Stimulated activated CD4-positive, alpha-beta T cell treated with anti-CD3 and anti-CD28 coated beads, Interleukin-1b, Interleukin-23, amount 100 ng/mL, for 48 hours (primary cell): ENCODE data around the gene POLN.

ENCODE experiments used
- DNase-seq: peaks from one replicate; pipeline ENCODE4 v3.0.0-alpha.2; 2020

The POLN gene

DNA sequence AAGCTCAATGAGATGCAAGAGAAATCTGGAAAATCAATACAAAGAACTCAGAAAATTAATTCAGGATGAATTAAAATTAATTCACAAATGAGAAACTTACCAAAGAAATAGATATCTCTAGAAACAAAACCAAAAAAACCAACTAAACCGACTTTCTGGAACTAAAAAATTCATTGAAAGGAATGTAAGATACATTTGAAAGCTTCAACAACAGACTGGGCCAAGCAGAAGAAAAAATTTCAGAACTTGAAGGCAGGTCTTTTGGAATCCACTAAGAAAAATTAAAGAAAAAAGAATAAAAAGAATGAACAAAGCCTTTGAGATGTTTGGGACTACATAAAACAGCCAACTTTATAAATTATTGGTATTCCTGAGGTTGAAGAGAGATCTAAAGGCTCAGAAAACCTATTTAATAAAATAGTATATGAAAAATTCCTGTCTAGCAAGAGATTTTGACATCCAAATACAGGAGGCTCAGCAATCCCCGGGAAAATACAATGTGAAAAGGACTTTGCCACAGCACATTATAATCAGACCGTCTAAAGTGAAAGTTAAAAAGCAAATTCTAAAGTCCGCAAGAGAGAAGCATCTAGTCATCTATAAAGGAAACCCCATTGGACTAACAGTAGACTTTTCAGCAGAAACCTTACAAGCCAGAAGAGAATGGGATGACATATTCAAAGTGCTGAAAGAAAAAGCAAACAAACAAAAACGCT, 138.6 kb downstream of the POLN start:
- no peak for DNase-seq

DNA sequence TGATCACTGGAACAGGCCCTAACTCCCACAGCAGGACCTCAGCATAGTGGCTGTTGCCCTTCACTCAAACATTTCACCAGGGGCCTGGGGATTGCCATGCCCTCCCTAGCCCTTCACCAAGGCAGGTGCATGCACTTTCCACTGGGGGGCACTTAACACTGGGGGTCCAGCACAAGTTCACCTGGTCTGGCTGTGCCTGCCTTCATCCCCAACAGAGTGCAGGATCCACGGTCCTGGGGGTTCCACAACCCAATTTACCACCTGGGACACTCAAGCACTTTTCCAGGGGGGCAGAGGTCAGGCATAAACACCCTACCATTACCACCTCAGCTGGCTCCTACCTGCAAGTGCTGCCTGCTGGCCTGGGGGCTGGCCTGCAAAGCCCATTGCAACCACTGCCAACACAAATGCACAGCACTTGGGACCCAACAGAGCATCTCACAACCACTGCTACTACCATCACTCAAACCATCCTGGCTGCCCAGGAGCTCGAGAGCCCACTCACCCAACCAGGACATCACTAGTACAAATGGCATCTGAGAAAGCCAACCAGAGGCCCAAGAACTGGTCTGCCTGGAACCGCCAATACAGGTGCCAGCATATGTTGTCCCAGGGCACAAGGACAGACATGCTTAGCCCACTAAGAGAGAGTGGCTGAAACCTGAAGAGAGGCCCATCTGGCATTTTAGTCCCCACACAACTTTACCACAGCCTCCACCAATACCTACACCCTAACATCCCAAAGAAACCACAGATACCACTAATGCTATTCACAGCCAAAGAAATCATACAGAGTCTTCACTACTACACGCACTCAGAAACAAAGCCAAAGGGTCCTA, 139.7 kb downstream of the POLN start:
- DNase-seq, result no peak

DNA sequence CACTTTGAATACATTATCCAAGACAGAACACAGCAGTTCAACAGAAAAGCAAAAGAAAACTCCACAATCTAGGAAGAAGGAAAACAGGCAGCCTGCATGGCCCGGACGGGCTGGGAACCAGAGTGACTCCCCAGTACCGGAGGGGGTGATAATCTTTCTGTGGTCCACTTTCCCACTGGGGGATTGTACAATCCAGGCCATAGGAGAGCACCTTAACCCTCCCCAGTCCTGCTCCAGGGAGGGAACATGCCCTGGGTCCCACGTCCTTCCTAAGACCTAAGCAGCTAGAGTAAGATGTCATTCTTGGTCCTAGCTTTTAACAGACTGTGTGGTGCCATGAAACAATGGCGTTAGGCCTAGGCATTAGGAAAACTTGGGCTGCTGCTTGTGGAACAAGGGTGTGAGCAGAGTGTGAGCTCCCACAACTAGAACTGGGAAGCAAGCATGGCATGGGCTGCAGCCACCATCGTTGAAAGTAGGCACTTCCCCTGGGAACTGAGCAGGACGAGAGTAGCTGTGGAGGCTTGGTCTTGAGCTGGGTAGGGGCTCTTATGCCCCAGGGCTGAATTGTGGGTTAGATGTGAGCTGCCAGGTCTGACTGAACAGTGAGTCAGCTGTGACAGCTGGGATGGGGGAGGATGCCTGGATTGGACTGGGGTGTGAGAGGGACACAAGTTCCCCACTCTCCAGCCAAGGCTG, 140.4 kb downstream of the POLN start:
- DNase-seq, result no peak

DNA sequence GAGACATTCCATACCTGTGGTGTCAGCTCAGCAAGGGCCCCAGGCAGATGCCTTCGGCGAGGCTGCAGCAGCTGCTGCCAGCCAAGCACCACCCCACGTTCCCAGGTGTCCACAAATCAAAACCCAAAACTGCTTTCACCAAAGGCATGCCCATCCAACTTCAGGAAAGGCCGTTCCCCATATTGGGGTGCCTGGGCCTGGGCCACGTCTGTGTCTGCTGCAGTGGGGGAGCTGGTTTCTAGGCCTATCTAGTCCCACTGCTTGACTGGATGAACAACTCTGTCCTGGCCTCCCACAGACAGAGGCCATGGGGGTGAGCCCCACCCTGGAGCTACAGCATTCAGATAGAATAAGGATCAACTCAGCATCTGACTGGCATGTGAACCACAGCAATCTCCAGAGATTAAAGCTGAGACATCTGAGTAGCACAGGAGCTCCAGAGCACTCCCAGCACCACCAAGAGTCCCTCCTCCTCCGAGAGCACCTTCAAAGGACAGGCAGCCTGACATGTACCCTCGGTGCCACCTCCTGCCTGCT, 145.8 kb downstream of the POLN start:
- no peak for DNase-seq

DNA sequence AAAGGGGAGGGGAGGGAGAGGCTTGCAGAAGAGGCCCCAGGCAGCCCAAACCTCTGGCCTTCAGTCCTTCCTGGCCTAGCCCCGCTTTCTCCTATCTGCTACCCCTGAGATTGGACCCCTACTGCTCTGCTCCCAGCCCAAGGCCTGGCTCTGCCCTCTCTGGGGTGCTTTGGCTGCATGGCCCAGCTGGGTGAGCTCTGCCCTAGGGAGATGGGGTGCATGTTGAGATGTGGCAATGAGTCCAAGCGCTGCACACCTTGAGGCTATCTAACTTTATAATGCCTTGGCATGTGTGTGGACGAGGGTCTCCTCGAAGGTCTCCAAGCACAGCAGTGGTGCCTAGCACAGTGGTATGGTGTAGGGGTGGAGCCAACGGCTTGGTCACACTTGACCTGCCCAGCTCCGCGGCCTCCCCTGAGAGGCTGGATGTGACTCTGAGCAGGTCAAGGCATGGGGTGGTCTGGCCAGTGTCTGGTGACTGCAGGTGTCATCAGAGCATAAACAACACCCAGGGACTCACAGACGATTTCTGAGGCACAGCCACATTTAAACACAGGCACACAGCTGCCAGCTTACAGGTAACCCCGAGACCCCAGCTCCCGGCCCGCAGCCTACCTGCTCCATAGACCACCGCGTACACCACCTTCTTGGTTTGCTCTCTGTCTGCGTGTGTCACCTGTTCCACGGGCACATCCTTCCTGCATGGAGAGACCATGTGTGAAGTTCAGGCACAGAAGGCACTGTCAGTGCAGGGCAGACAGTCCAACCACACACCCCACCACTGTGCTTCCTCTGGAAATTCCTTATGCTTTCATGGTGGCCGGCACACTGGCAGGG, 146.5 kb downstream of the POLN start:
- DNase-seq, result no peak

DNA sequence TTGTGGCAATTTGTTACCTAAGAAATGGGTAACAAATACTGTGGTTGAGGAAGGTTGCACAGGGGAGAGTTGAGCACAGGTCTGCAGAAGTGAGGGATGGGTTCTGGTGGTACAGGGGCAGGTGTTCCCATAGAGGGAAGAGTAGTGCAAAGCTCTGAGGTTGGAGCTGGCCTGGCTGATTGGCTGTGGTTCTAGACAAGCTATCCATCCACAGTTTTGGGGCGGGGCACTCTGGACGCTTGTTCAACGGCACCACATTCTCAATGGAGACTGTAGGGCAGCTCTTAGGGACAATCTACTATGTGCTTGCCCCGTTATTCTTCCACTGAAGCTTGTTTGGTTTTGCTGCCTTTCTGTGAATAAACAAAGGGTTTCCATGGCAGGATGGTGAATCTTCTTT, 147.4 kb downstream of the POLN start:
- DNase-seq, result no peak

DNA sequence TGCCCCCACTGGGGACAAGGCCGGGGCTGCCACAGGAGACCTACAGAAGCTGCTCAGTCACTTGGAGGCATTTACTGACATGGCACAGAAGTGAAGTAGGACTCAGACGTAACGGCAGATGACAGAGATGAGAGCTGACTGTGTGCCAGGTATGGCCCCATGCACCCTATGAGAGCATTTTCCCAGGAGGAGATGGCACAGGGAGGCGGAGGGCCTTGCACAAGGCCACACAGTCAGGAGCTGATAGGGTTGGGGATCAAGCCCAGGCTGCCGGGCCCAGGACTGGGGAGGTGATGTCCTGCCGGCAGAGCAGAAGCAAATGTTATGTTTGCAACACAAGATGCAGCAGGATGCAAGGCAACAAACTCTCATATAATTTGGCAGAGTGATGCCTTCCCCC, 148.7 kb downstream of the POLN start:
- DNase-seq, result no peak

DNA sequence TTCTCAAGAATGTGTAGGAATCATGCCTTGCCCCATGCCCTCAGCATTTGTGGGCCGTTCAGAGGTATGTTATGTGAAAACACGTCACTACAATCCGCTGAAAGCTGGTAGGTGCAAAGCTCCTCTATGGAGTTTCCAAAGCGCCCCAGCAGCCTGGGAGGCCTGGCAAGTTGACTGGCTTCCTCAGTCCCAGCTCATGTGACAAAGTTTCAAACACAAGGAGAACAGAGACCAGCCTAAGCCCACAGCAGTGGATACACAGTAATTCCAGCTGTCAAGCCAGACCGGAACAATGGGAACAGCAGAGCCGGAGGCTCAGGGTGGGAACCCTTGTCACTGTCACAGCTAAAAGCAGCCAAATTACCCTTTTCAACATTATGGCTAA, 149.3 kb downstream of the POLN start:
- no peak for DNase-seq

DNA sequence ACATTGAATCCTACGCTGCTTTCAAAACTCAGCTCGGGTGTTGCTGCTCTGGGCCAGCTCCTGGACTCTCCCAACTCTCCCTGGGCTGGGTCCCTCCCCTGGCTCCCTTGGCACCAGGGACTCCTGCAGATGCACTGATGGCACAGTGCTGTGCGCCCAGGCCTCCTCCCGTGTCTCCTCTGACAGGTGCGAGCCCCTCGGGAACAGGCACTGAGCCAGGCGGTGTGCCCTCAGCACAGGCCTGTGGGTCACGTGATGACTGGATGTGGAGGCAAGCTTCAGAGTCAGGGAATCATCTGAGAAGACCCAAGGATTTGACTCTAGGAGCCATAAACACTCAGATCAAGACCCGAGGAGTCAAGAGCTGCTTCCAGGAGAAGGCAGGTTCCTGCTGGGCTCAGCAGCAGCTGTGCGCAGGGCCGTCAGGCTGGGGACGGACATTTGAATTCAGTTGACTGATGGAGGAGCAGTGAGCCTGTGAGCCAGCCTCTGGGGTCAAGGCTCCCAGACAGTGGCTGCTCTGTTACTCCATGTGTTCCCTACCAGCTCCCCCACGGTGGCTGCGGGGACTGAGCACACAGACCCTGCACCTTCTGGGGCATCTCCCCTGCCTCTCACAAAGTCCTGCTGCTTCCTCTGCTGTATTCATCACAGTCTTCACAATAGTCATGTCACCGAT, 149.8 kb downstream of the POLN start:
- no peak for DNase-seq

DNA sequence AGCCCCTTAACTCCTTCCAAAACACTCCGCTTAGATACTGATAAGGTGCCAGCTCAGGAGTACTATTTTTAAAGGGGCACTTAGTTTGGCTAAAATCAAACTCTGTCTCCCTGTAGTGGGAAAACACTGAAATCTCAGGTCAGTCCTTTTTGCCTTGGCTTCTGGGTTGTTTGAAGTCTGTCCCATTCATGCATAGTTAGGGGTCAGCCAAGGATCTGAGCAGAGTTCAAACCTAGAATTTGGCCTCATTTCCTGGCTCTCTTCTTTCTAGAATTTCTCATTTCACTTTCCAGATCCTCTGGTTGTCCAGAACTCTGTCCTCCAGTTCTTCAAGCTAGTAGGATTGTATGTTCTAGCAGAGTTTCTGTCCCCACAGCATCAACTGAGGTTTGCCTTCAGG, 151.3 kb downstream of the POLN start:
- DNase-seq, result no peak

DNA sequence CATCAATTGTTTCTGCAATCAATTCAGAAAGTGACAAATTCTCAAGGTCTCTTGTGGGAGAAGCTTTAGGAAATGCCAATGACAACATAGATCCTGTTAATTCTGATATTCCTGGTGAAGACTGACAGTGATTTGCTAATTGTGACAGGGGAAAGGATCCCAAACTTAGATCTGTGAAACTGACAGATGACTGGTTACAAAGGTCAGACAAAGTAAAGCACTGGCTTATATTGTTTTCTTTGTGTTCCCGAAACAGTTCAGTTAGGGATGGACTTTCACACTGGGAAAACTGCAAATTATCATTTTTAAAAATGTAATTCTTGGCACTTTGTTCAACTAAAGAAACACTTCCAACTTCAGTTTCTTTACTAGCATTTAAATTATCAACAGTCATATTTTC, 152.7 kb downstream of the POLN start:
- no peak for DNase-seq

DNA sequence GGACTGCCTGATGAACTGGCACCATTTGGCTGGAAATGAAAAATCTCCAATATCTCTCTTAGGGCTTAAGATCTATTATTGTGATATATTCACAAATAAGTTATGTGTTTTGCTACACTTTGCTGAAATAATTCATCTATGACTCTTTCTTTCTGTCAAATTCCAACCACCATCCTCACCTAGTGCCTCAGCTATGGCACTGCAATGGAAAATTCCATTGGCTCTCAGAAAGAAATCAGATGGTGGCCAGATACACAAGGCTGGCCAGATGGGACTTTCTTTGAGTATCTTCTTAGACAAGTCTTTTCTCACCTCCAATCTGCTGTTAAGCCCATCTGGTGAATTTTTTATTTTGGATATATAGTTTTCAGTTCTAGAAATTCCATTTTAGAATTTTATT, 154.8 kb downstream of the POLN start:
- DNase-seq, result no peak

DNA sequence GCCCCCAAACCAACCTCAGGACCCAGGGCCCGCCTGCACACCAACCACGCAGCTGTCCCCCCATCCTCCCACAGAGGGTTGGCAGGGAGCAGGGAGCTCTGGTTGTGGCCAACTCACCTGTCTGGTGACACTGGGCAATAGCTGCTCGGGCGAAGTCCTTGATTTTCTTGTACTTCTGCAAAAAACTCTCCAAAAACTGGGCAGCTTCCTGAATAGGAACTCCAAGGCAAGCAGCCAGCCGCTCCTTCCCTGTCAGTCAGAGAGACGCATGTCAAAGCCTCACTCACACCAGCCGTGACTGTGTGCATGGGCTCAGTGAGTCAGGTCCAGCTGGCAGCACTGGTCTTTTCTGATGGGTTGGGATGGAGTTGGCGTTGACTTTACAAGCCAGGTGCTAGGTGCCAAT, 156.4 kb downstream of the POLN start:
- no peak for DNase-seq

DNA sequence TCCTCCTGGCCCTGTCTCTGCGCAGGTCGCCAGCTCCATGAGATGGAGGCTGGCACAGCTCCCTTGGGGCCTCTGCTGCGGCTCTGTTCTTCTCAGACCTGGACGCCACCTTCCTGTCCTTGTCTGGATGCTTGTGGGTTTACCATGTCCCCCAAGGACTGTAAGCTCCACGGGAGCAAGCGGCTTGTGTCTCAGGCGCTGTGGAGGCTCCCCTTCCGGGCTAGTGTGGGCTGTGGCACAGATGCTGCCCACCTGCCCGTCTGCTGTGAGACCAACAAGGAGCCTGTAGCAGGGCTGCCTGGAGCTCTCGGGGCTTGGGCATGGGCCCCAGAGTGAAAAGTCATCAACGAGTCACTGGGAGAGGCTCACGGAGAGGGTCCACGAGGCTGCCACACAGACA, 157.6 kb downstream of the POLN start:
- DNase-seq, result no peak

DNA sequence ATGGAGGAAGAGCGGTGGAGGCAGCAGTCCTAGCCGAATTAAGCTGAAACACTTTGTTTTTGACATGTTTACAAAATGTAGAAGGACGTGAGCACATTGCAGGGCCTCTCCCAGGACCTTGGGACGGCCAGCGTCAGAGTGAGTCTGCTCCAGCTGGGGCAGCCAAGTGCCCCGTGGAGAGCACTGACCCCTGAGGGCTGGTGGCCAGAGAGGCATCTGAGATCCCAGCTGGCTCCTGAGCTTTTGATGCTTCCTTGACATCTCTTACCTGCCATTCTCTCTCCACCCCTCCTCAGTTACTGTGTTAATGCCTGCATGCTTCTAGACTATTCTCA, 158.1 kb downstream of the POLN start:
- DNase-seq, result no peak

DNA sequence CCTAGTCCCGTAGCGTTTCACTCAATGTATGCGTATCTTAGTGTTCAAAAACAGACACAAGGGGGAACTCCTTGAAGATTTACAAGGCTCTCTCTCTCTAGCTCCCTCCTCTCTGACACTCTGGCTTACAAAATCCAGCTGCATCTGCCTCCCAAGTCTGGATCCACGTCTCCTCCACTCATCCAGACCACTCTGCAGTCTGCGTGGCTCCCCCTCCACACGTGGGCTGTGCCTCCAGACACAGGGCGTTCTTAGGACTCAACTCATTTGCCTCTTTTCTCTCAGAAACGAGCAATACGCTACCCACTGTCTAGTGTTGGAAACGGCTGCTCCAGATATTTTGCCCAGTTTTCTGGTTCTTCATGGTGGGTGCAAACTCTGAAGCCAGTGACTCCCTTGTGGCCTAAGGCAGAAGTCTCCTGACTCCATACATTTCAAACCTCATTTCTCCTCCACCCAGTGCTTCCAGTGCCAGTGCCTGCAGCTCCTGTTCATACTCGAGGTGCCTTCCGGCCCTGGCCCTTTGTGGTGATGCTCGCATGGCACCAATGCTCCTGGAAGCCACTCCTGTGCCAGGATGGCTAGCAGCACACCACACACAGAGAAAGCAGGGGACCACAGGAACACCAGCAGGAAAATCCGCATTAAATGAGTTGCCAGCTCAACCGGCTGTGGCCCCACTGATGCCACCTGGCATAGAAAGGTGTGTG, 158.7 kb downstream of the POLN start:
- DNase-seq, result no peak

DNA sequence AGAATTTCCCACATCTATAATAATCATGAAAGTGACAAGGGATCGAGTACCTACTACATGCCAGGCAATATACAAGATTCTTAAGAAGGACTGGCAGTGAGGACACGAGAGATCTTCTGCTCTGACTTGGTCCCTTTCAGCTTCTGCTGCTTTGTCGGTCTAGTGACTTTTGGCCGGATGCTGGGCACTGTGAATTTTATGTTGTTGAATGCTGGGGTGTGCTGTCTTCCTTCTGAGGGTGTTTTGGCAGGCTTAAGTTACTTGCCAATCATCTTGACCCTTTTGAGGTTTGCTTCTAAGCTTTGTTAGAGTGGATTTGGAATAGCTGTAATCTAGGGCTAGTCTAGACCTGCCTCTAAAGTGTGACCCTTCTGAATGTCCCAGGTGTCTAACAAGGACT, 159.3 kb downstream of the POLN start:
- DNase-seq, result no peak

DNA sequence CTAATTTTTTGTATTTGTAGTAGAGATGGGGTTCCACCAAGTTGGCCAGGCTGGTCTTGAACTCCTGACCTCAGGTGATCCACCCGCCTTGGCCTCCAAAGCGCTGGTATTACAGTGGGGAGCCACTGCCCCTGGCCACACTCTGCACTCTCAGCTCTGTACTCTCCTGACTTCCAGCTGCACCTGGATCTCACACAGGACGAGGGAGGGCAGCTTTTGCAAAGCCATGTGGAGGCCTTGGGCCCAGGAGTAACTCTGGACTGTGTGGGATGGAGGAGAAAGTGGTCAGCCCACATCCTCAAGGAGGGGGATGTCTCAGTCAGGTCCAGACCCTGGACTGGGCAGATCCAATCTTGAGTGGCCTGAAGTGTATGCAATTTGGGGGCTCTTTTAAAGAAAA, 159.8 kb downstream of the POLN start:
- no peak for DNase-seq

DNA sequence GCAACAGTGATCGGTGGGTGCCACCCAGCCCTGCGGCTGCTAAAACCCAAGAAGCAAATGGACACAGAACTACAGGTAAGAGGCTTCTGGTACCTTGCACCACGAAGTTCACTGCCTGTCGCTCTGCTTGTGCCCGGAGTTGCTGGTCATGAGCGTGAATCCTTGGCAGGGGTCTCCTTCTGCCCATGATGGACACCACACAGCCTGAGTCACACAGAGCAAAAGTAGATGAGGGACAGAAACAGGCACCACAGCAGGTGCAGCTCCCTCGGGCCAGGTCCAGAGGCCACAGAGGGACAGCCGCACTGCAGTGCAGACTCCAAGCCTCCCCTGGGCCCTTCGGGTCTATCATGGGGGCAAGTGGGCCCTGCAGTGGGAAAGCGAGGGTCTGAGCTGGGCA, 160.4 kb downstream of the POLN start:
- DNase-seq, result no peak

DNA sequence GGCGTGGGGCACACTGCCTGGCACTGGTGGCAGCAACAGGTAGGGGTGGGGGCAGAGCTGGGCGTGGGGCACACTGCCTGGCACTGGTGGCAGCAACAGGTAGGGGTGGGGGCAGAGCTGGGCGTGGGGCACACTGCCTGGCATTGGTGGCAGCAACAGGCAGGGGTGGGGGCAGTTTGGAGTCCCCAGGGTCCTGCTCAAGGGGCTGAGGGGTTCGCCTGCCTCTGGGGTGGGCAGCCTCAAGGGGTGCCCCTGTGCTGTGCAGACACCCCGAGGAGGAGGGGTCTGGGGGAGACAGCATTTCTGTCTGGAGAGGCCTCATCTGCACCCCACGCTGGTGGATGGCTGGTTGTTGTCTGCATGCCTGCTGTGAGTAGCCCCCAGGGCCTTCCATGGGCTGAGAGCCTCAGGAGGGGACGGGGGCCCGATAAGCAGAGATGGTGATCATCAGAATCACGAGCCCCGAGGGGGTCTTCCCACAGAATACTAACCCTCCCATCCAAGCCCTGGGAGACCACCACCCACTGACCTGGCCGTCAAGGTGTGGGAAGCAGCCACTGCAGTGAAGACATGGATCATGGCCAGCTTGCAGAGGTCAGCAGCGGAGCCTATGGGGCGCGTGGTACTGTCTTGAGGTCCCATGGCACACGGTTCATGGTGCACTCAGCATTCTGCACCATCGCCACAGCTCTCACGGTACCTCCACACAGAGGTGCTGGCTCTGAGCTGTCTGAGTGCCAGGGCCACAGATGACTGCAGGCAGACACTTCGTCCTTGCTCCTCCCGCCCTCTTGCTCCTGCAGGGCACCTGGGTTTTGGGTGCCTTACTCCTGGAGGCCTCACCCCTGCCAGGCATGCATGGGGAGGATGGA, 161.3 kb downstream of the POLN start:
- no peak for DNase-seq

DNA sequence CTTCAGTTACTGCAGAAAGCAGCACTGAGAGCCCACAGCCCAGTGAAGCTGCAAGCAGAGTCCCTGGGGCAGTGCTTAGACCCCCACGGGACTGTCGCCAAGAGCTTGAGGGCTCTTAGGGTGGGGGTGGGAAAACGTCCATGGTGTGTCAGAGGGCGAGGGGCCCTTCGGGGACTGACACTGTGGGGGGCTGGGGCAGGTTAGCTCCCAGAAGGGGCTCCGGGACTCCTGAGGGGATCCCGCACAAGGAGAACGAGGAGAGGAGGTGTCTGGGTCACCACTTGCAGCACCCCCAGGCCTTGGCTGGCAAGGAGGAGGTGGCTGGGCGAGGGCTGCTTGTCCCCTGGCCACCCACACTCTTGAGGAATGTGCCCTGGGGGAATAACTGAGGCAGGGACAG, 162.0 kb downstream of the POLN start:
- no peak for DNase-seq
